ENCODE data around the gene DOCK7.

DNA sequence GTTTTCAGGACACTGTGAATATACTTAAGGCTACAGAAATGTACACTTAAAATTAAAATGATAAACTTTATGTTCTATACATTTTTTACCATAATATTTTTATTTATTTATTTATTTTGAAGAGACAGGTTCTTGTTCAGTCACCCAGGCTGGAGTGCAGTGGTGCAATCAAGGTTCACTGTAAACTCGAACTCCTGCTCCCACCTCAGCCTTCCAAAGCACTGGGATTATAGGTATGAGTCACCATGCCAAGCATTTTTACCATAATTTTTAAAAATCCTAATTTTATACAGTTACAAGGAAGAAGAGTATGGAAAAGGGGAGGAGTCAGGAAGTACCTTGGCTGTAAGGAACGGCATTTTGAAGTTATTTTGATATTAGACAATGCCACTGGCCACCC, 114.5 kb downstream of the DOCK7 start:
- TF ChIP-seq, protein P1, sequence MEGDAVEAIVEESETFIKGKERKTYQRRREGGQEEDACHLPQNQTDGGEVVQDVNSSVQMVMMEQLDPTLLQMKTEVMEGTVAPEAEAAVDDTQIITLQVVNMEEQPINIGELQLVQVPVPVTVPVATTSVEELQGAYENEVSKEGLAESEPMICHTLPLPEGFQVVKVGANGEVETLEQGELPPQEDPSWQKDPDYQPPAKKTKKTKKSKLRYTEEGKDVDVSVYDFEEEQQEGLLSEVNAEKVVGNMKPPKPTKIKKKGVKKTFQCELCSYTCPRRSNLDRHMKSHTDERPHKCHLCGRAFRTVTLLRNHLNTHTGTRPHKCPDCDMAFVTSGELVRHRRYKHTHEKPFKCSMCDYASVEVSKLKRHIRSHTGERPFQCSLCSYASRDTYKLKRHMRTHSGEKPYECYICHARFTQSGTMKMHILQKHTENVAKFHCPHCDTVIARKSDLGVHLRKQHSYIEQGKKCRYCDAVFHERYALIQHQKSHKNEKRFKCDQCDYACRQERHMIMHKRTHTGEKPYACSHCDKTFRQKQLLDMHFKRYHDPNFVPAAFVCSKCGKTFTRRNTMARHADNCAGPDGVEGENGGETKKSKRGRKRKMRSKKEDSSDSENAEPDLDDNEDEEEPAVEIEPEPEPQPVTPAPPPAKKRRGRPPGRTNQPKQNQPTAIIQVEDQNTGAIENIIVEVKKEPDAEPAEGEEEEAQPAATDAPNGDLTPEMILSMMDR (IDR thresholded peaks at IDR 0.05; ENCODE audit: insufficient read depth, low read length, poor library complexity, severe bottlenecking), result no peak
- no peak for TF ChIP-seq EZH2phosphoT487 (conservative IDR thresholded peaks at IDR 0.05; ENCODE audit: low read length)

All from SU-DHL-6 (cell line).